ENCODE results near the gene RGS19.
"Not testable (repeated sequence)": the region's sequence is repeated elsewhere in the genome, so short reads cannot be mapped to it uniquely, and the experiment has no call there.

Gene RGS19

GRCh38 chr20:64095455-64095854 lies 16.1 kb upstream of the RGS19 start:
- DNase-seq (ENCODE audit: low read depth in 2 of 2), result no peak

- no peak for DNase-seq (ENCODE audit: low read depth in 2 of 2)
Observed at GRCh38 chr20:64093013-64093503, 13.7 kb upstream of the RGS19 start.

- DNase-seq (ENCODE audit: low read depth in 2 of 2), result no peak
Observed at GRCh38 chr20:64092258-64093012, 13.1 kb upstream of the RGS19 start.

GRCh38 chr20:64091770-64092169 lies 12.5 kb upstream of the RGS19 start:
- DNase-seq (ENCODE audit: low read depth in 2 of 2), result no peak

- DNase-seq (ENCODE audit: low read depth in 2 of 2), result no peak
Observed at GRCh38 chr20:64091340-64091739, 12.0 kb upstream of the RGS19 start.

- no peak for DNase-seq (ENCODE audit: low read depth in 2 of 2)
Observed at GRCh38 chr20:64090165-64090564, 10.8 kb upstream of the RGS19 start.

GRCh38 chr20:64088586-64088985 lies 9.3 kb upstream of the RGS19 start:
- DNase-seq (ENCODE audit: low read depth in 2 of 2), result not testable (repeated sequence)

GRCh38 chr20:64087226-64087825 lies 8.0 kb upstream of the RGS19 start:
- DNase-seq (ENCODE audit: low read depth in 2 of 2), result not testable (repeated sequence)

GRCh38 chr20:64086801-64087200 lies 7.5 kb upstream of the RGS19 start:
- DNase-seq (ENCODE audit: low read depth in 2 of 2), result no peak

GRCh38 chr20:64084685-64085152 lies 5.4 kb upstream of the RGS19 start:
- DNase-seq (ENCODE audit: low read depth in 2 of 2), result no peak

GRCh38 chr20:64083804-64084684 lies 4.7 kb upstream of the RGS19 start, which contains the start of gene LKAAEAR1:
TSS of gene LKAAEAR1 (minus strand) at chr20:64084398. CDS start at chr20:64084219, 179 bp downstream.
- no peak for DNase-seq (ENCODE audit: low read depth in 2 of 2)

- peak; percentile 71 to 75 for DNase-seq (ENCODE audit: low read depth in 2 of 2)
Observed at GRCh38 chr20:64083378-64083803, 4.1 kb upstream of the RGS19 start.

- no peak for DNase-seq (ENCODE audit: low read depth in 2 of 2)
Observed at GRCh38 chr20:64082820-64083377, 3.6 kb upstream of the RGS19 start.

GRCh38 chr20:64082126-64082731 lies 2.9 kb upstream of the RGS19 start:
- no peak for DNase-seq (ENCODE audit: low read depth in 2 of 2)

GRCh38 chr20:64081624-64081964 lies 2.3 kb upstream of the RGS19 start:
- no peak for DNase-seq (ENCODE audit: low read depth in 2 of 2)

GRCh38 chr20:64080813-64081623 lies 1.7 kb upstream of the RGS19 start:
- DNase-seq (ENCODE audit: low read depth in 2 of 2), result no peak

GRCh38 chr20:64080013-64080812 lies 895 bp upstream of the RGS19 start, which contains the start of gene OPRL1:
TSS of gene OPRL1 (plus strand) at chr20:64080082. CDS start at chr20:64092721, 12,639 bp downstream.
- no peak for DNase-seq (ENCODE audit: low read depth in 2 of 2)

- DNase-seq (ENCODE audit: low read depth in 2 of 2), result no peak
Observed at GRCh38 chr20:64078934-64079272, 415 bp downstream of the RGS19 start.

GRCh38 chr20:64077876-64078551 lies 1.3 kb downstream of the RGS19 start:
- DNase-seq (ENCODE audit: low read depth in 2 of 2), result no peak

Measured in stimulated activated CD8-positive, alpha-beta memory T cell treated with anti-CD3 and anti-CD28 coated beads, Interleukin-2, amount 100 ng/mL, for 48 hours (primary cell).